ENCODE results near the gene MCU.
"Not testable (repeated sequence)": the region's sequence is repeated elsewhere in the genome, so short reads cannot be mapped to it uniquely, and the experiment has no call there.

The MCU gene

GRCh38 chr10:72765051-72765745, 73.3 kb downstream of the MCU start:
- DNase-seq, result no peak

DNA sequence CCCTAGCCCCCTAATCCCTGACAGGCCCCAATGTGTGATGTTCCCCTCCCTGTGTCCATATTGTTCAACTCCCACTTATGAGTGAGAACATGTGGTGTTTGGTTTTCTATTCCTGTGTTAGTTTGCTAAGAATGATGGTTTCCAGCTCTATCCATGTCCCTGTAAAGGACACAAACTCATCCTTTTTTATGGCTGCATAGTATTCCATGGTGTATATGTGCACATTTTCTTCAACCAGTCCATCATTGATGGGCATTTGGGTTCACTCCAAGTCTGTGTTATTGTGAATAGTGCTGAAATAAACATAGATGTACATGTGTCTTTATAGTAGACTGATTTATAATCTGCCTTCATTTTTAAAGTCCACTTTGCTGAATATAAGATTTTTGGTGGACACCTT, 79.3 kb downstream of the MCU start:
- DNase-seq, result not testable (repeated sequence)

DNA sequence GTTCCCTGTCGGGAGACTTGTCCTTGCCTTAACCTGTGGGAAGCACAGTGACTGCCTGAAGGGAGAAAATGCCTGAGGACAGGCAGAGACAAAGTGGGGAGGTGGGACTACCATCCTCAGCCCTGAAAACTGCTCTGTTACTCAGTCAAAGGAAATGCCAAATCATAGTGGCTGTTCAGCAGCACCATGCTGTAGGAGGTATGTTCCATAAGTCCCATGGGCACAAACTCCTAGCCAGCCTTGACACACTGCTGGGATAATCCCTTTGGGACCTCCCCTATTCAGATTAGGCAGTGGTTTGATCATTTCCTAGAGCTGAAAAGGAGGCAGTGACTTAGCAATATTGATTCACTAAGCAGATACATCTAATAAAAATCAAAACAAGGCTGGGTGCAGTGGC, 80.1 kb downstream of the MCU start:
- DNase-seq, result no peak

GRCh38 chr10:72779874-72780273, 87.9 kb downstream of the MCU start:
- no peak for DNase-seq

GRCh38 chr10:72782649-72783330, 90.8 kb downstream of the MCU start:
- no peak for DNase-seq

GRCh38 chr10:72783410-72783833, 91.5 kb downstream of the MCU start:
- no peak for DNase-seq

GRCh38 chr10:72784551-72785351, 92.8 kb downstream of the MCU start:
- DNase-seq, result no peak

- no peak for DNase-seq
Observed at GRCh38 chr10:72785409-72785808, 93.5 kb downstream of the MCU start.

DNA sequence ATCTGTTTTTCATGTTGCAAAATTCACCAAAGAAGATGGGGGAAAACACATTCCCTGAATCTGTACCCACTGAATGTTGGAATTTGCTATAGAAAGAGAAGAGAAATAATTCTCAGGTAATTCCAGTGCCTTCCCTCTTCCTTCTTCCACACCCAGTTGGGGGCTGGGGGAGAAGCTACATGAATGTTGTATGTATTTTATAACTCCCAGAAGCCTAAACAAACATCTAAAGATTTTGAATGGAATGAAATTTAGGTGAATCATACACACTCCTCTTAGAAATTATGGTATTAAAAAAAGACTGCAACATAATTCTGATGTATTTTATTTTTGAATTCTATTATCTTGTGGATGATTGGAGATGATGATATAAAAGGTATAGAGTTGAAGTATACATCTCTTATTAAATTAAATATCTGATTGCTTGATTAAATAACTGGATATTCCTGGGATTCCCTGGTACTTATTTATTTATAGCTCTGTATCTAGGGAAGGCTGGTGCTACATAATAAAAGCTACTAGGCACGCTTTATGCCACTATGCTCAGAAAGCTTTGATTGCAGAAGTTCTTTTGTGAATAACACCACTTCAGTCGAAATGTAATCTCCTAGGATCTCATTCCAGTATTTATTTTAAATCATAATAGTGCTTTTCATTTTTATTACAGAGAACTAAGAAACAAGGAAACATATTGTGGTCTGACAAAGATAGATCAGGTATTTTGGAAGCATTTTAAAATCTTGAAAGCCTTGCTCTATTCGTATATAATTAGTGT, 98.5 kb downstream of the MCU start:
- DNase-seq, result no peak

GRCh38 chr10:72792288-72792687, 100.3 kb downstream of the MCU start:
- no peak for DNase-seq

DNA sequence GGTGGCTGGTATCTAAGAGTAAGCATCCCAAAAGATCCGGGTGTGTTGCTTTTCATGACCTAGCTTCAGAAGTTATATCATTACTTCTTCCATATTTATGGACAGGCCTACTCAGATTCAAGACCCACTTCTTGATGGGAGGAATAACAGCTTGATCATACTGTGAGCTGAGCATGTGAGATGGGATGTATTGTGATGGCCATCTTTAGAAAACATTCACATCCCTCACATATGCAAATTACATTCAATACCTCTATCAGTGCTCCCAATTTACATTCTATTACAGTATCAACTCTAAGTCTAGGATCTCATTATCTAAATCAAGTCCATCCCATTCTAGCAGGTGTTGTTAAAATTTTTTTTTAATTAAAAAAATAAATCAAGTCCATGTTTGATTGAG, 101.8 kb downstream of the MCU start:
- no peak for DNase-seq

DNA sequence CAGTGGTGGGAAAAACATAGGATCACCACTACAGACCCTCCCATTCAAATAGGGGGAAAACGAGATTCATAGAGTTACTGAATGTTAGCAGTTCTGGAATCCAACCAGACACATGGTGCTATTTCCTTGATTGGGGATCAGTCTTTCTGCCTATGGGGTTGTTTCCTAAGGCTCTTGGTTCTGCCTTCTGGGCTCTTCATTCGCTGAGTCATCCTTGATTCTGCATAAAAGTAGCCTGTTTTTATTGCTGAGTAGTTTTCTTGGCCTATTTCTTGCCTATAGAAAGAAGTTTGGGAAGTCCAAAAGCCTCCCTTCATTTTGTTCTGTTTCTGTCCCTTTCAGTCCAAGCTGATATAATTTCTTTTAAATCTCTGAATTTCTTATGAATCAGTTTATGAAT, 102.3 kb downstream of the MCU start:
- DNase-seq, result no peak

- no peak for DNase-seq
Observed at GRCh38 chr10:72796042-72796441, 104.1 kb downstream of the MCU start.

DNA sequence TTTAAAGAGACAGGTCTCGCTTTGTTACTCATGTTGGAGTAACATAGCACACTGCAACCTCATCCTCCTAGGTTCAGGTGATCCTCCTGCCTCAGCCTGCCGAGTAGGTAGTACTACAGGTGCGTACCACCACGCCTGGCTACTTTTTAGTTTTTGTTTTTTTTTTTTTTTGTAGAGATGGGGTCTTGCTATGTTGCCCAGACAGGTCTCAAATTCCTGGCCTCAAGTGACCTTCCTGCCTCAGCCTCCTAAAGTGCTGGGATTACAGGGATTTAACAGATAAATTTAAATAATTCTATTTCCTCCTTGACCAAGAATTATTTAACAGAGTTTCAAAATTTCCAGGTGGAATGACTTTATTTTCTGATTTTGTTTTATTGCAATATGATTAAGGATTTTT, 104.6 kb downstream of the MCU start:
- DNase-seq, result no peak

DNA sequence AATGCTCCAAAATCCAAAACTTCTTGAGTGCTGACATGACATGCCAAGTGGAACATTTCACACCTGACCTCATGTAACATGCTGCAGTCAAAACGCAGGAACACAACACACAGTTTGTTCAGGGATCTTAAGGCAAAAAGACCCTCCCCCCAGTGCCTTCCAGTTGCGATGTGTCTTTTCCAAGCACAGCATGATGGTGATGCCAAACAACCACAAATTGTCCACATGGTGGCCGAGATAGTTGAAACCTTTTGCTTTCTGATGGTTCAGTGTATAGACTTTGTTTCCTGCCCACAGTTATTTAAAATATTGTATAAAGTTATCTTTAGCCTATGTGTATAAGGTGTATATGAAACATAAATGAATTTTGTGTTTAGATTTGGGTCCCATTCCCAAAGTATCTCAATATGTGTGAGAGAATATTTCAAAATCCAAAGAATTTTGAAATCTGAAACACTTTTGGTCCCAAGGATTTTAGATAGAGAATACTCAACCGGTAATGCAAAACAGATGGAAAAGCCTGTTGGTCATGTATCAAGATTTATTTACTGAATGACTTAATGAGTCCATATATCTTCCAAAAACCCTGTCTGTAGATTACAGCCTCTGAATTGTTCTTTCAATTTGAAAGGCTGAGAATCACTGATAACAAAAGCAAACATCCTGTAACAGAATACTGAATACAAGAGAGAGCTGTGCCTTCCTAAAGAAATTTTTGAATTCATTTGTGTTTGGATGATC, 108.2 kb downstream of the MCU start:
- no peak for DNase-seq

GRCh38 chr10:72800741-72801092, 108.8 kb downstream of the MCU start:
- DNase-seq, result no peak

GRCh38 chr10:72801263-72801868, 109.4 kb downstream of the MCU start:
- DNase-seq, result no peak

DNA sequence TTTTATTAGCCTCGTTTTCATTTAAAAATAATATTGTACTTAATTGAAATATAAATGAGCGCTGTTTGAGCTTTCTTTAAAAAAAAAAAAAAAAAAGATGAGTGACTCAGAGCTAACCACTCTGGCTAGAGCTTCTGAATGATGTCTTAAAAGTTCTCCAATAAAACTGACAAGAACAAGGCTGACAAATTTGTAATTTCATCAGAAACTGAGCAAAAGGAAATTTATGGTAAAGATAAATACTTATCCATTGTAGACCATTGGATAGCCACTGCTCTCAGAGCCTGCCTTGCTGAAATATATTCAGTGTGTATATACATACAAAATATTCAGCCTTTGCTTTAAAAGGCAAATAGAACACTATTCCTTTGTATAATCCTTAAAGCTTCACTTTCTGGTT, 110.4 kb downstream of the MCU start:
- DNase-seq, result no peak

- DNase-seq, result no peak
Observed at GRCh38 chr10:72802763-72803505, 111.0 kb downstream of the MCU start.

GRCh38 chr10:72808001-72808400, 116.1 kb downstream of the MCU start:
- peak; percentile 22 for DNase-seq

GRCh38 chr10:72809006-72809405, 117.1 kb downstream of the MCU start:
- no peak for DNase-seq
